ELR (cell line): Measurements from ENCODE around the gene DYNLT5.
A peak's percentile ranks its signal among the peaks of the same experiment; 100 is the strongest.
"Not testable (repeated sequence)": the region's sequence is repeated elsewhere in the genome, so short reads cannot be mapped to it uniquely, and the experiment has no call there.

ENCODE experiments used
- DNase-seq: peaks from one replicate; pipeline ENCODE4 v3.0.0-alpha.2; 2015; ENCODE audit warnings: low read depth

DYNLT5 gene

GRCh38 chr1:66750577-66750976, 1.7 kb upstream of the DYNLT5 start:
- no peak for DNase-seq

- no peak for DNase-seq
Measured at GRCh38 chr1:66751160-66751559, 1.1 kb upstream of the DYNLT5 start.

GRCh38 chr1:66752671-66753371, 562 bp downstream of the DYNLT5 start:
- no peak for DNase-seq

GRCh38 chr1:66757722-66758240, 5.5 kb downstream of the DYNLT5 start:
- DNase-seq, result no peak

GRCh38 chr1:66758241-66758755, 6.0 kb downstream of the DYNLT5 start:
- DNase-seq, result no peak

- DNase-seq, result no peak
Measured at GRCh38 chr1:66760506-66760905, 8.2 kb downstream of the DYNLT5 start.

GRCh38 chr1:66761221-66761620, 9.0 kb downstream of the DYNLT5 start:
- DNase-seq, result peak; percentile 40

- peak; percentile 71 for DNase-seq
Measured at GRCh38 chr1:66764994-66765578, 12.8 kb downstream of the DYNLT5 start.

- no peak for DNase-seq
Measured at GRCh38 chr1:66767626-66768025, 15.4 kb downstream of the DYNLT5 start.

GRCh38 chr1:66768965-66769364, 16.7 kb downstream of the DYNLT5 start:
- no peak for DNase-seq

- no peak for DNase-seq
Measured at GRCh38 chr1:66769512-66770229, 17.4 kb downstream of the DYNLT5 start.

- no peak for DNase-seq
Measured at GRCh38 chr1:66770240-66770639, 18.0 kb downstream of the DYNLT5 start.

GRCh38 chr1:66770694-66771093, 18.4 kb downstream of the DYNLT5 start:
- no peak for DNase-seq

GRCh38 chr1:66773227-66773626, 21.0 kb downstream of the DYNLT5 start:
- no peak for DNase-seq

- DNase-seq, result no peak
Measured at GRCh38 chr1:66774438-66774837, 22.2 kb downstream of the DYNLT5 start.

- DNase-seq, result no peak
Measured at GRCh38 chr1:66775646-66776045, 23.4 kb downstream of the DYNLT5 start.

- DNase-seq, result no peak
Measured at GRCh38 chr1:66777831-66778230, 25.6 kb downstream of the DYNLT5 start.

GRCh38 chr1:66778266-66778665, 26.0 kb downstream of the DYNLT5 start:
- DNase-seq, result no peak

GRCh38 chr1:66778969-66779368, 26.7 kb downstream of the DYNLT5 start:
- DNase-seq, result no peak

GRCh38 chr1:66779475-66780078, 27.3 kb downstream of the DYNLT5 start:
- no peak for DNase-seq

GRCh38 chr1:66785800-66786199, 33.5 kb downstream of the DYNLT5 start:
- not testable (repeated sequence) for DNase-seq

GRCh38 chr1:66787641-66788040, 35.4 kb downstream of the DYNLT5 start:
- DNase-seq, result no peak
